Left cardiac atrium (tissue), 4 donors: ENCODE data around the gene PLEKHH2. TPM values are rescaled to one million over a fixed set of nuclear protein-coding genes. Genes with fewer than 3 reads are reported as not detected.
"Not testable (repeated sequence)": the region's sequence is repeated elsewhere in the genome, so short reads cannot be mapped to it uniquely, and the experiment has no call there.

Experiments
- ATAC-seq, 2 donors: fragments of 200-7000 bp; cut with Tn5 transposase; one replicate each; pipeline ENCODE4 v1.9.1; 2020; ENCODE audit warnings: mild to moderate bottlenecking in 2 of 2, moderate library complexity in 2 of 2
- DNase-seq: peaks from one replicate; pipeline ENCODE4 v3.0.0-alpha.2; 2020
- intact Hi-C, 2 donors: fragments of 100-400 bp; cut with DNase I; formaldehyde crosslinking; loops; one replicate each; pipeline versions ENCODE4 v1.14.1 to v1.15.1; 2022 to 2023
- total RNA-seq, 2 donors: library from RNA; stranded (reverse); fragmentation: NEBNext Ultra II Directional; extraction: Animal tissue kit (Norgen Biotek cat#: 25700); gene quantifications; one replicate each; pipeline ENCODE4 v1.2.1, GENCODE V29; 2021
- donor health status: DM: no; HTN: yes; CAD: no.
- donor health status: DM: no; HTN: yes; CAD: no; lungs with severe emphysema.
- donor health status: DM: yes; HTN: yes; CAD: no.
- donor health status: Dilated cardiomyopathy.

PLEKHH2 gene
- total RNA-seq, 2 donors from 2014 or later, result 3.1 to 5.8 TPM

DNA sequence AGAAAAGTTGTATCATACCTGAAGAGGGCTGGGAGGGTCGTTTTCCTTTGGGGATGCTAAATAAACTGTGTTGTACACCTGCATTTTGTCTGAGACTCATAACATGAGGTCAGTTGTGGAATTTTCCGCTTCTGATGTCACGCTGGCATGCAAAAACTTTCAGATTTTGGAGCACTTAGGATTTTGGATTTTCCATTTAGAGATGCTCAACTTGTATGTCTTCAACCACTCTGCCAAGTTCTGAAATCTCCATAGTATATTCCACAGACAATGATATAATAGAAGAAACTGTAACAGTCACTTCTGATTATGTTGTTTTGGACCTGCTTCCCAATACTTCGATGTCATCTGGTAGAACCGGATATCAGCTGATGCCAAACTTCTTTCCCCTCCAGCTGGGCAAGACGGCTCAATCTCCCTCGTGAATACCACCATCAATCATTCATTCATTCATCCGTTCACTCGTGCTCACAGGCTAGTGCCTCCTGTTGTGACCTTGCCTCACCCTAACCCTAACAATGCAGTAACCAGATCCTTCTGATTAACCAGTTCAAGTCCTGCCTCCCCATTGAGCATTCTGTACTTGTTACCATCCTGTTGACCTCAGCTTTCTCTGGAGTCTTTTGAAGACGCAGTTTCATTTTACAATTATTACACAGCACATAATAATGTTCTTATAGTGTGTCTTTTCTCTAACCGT is 5.3 kb upstream of the PLEKHH2 start:
- no peak for DNase-seq
- intact Hi-C loops, result no loop called here
- no peak for ATAC-seq

DNA sequence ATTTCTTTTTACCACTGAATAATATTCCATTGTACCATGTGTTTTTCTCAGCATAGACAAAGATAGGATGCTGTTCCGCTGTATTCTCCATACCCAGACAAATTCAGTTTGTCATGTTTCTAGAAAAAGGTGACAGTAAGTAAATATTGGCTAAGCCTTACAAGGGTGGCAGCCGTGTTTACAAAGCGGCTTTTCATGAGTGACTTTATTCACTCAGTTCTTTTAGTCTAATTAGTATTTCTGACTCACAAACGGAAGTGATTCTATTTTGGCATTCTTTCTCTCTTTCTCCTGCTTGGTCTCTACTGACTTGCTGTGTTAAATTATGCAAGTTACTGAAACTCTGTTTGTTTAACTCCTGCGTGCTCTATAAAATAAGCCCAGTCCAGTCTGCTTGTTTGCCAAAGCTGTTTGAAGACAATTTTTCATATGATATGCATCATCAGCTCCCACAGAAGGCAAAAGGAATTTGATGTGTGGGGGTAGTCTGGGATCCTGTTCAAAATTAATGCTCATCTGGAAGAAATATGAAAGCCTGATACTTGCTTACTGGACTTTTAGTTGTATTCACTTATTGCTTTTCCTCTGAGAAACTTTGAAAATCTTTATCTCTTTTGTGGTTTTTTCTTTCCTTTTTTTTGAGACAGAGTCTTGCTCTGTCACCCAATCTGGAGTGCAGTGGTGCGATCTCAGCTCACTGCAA is 2.3 kb upstream of the PLEKHH2 start:
- DNase-seq (no peak), ATAC-seq (peak in 1 of 2 donors; percentile 56)
- intact Hi-C loops, result no loop called here

DNA sequence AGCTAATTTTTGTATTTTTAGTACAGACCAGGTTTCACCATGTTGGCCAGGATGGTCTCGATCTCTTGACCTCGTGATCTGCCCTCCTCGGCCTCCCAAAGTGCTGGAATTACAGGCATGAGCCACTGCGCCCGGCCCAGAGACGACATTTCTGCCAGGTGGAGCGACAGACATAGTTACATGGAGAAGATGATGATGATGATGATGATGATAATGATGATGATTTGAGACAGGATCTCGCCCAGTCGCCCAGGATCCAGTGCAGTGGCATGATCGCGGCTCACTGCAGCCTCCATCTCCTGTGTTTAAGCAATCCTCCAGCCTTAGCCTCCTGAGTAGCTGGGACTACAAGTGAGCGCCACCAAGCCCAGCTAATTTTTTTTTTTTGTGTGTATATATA is 907 bp upstream of the PLEKHH2 start:
- intact Hi-C loops, ATAC-seq, DNase-seq: not testable (repeated sequence)

DNA sequence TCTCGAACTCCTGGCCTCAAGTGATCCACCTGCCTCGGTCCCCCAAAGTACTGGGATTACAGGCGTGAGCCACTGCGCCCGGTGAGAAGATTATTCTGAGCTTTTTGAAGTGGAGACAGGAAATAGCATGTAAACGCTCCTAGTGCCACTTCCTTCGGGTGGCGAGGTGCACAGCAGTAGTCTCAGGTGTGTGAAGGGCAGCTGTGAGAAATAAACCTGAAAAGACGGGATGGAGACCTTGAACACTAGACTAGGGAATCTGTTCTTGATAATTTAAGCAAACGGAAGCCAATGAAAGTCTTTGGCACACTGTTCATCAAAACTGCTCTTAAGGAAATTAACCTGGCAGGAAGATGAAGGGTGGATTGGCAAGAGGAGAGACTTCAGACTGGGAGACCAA is 439 bp upstream of the PLEKHH2 start:
- ATAC-seq, result no peak
- intact Hi-C loops, result no loop called here
- no peak for DNase-seq

DNA sequence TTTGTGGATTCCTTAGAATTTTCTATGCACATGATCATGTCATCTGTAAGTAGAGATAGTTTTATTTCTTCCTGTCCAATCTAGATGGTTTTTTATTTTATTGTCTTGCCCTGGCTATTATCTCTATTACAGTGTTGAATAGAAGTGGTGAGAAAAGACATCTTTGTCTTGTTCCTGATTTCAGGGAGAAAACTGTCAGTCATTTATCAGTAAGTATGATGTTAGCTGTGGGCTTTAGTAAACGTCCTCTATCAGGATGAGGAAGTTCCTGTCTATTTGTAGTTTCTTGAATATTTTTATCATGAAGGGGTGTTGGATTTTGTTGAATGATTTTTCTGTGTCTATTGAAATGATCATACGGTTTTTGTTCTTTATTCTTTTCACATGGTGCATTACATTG is 5.3 kb downstream of the PLEKHH2 start:
- intact Hi-C loops, result no loop called here
- DNase-seq (no peak), ATAC-seq (no peak)

DNA sequence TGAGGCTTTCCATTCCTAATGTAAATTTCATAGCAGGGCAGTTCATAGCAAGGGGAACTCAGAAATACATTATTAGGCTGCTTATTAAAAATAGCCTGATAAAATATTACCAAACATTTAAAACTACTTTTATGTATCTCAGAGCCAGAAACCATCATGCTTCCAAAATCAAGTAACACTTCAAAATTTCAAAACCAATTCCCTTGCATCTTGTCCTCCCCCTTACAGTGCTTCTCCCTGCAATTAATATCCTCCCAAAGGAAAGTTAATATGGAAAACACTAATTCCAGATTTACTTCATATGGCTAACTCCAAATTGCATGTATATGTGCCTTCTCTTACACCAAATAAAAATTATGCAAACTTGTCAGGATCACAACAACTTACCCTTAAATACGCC is 6.6 kb downstream of the PLEKHH2 start:
- intact Hi-C loops, result no loop called here
- DNase-seq (no peak), ATAC-seq (no peak)

DNA sequence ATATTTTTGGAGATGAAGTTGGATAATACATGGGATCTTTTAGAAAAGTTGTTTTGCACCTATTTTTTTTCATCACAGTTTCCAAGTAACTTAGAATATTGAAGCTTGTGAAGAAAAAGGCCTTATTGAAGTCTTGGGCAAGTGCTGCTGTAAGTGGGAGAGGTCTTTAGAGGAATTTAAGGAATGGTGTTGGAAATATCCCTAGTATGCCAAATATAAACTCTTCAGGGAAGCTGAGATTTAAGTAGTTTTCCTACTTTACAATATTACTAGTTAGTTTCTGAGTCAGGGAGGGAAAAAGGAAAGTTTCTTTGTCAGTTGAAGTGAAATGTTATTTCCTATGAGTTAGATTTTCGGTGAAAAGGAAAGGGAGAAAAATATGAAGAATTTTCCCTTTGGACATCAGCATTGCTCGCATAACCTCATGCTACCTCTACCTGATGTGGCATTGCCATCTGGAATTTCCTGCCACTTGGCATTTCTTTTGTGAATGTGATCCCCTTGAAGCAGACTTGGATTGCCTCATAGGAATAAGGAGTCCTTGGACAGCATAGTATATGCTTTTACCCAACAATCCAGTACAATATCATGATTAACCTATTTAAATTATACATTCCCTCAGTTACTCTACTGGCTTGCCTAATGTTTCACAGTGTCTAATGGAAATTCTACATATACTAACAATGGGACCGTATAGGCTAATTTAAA is 12.1 kb downstream of the PLEKHH2 start:
- DNase-seq (no peak), ATAC-seq (peak in 1 of 2 donors; percentile 38)
- intact Hi-C loops, result no loop called here

DNA sequence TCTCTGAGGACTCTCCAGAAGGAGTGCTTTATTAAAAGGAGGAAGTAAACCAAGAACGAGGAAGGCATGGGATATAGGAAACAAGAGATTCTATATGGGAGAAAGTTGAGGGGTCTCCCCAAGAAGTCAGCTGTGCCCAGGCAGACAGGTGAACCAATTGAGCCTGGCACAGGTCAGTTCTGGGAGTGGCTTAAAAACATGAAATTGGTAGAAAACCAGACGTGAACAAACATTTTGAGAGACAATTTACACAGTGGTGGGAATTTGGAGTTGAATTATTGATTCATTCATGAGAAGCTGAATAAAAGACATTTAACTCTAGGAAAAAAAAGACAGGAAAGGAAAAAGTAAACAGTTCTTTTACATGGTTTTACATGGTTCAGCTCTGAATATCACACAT is 16.4 kb downstream of the PLEKHH2 start:
- DNase-seq (no peak), ATAC-seq (no peak)
- intact Hi-C loops, result no loop called here

DNA sequence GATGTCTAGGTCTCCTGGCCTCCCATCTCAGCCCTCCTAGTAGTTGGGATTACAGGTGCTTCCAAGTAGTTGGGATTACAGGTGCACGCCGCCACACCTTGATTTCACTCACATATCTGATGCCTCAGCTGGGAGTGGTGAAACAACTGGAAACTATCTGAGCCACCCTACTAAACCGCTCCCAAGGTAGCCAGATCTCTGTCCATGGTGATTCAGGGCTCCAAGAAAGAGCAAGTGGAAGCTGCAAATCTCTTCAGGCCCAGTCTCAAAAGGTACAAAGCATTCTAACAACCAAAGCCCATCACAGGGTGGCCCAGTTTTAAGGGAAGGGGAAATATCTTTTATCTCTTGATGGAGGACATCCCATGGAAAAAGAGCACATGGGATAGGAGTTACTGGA is 20.2 kb downstream of the PLEKHH2 start:
- DNase-seq (no peak), ATAC-seq (no peak)
- intact Hi-C loops, result no loop called here

DNA sequence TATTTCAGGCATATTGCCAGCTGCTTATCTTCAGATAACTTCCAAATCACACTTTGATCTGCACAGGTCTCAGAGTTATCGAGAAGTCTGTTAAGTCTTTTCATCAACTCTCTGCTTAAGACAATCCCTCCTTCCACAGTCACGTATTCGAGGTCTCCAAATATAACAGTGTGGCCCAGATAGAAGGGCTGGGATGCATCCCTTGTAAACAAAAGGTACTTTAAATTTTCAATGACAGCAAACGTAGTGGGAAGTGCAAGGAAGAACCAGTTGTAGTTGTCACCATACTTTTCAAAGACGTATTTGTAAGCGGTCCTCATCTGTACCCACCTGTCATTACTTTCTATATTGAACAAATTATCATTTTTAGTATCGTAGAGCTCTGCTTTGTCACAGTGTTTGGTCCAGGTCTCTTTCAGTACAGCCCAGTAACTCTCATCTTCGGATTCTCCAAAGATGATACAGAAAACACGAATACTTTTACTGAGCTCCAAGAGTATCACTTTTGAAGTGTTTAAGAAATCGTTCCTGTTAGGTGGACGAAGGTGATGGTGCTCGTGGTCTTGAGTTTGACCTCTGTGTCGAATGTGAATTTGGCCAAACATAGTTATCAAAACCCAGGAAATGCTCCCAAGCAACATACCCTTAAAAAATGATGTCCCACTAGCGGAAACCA is 38.7 kb downstream of the PLEKHH2 start:
- peak in 1 of 2 donors; percentile 26 for ATAC-seq
- DNase-seq, result no peak
- intact Hi-C loops, result no loop called here

DNA sequence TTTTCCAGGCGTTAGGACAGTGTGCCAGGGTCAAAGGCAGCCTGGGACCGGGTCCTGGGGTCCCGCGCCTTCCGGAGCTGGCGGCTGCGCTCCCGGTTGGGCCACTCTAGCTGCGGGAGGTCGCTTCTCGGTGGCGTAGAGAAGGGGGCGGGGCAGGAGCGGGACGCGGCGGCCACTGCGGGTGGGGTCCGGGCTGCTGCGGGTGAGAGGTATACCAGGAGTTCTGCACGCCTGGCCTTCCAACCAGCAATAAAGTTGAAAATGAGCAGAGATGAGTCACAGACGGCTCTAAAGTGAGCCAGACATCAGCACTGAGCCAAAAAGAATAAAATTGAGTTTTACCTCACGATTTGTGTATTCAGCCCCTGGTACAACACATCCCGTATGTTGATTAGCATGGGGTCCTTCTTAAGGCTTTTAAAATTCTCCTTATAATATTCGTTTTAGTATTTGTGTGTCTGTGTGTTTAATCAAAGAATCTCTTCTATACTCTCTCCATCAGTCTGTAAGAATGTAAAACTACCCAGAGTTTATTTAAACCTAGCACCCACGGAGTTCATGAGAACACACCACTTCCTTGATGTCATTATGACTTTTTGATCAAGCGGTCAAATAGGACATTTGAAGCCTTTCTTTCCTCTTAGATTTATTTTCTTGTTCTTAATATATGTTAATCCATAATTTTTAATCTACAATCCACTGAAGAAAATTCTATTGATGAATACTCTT is 39.4 kb downstream of the PLEKHH2 start, which contains the start of gene C1GALT1C1L:
C1GALT1C1L (minus strand) TSS at position 108 of the 729 bp plus-strand sequence; CDS start at position 1, 107 bp downstream.
- peak; percentile 97 to 98 for ATAC-seq
- DNase-seq, result peak; percentile 71
- intact Hi-C loops, result no loop called here

DNA sequence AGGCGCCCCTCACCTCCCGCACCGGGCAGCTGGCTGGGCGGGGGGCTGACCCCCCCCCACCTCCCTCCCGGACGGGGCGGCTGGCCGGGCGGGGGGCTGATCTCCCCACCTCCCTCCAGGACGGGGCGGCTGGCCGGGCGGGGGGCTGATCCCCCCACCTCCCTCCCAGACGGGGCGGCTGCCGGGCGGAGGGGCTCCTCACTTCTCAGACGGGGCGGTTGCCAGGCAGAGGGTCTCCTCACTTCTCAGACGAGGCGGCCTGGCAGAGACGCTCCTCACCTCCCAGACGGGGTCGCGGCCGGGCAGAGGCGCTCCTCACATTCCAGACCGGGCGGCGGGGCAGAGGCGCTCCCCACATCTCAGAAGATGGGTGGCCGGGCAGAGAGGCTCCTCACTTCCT is 40.7 kb downstream of the PLEKHH2 start:
- intact Hi-C loops, DNase-seq, ATAC-seq: not testable (repeated sequence)

DNA sequence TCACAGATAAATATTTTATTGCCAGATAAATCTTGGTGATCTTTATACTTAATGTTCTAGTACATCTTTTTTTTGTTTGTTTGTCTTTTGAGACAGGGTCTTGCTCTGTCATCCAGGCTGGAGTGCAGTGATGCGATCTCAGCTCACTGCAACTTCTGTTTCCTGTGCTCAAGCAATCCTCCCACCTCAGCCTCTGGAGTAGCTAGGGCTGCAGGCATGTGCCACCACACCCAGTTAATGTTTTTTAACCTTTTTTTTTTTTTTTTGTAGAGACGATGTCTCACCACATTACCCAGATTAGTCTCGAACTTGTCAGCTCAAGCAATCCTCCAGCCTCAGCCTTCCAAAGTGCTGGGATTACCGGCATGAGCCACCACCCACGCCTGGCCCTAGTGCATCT is 48.3 kb downstream of the PLEKHH2 start:
- intact Hi-C loops, result no loop called here
- peak in 1 of 2 donors; percentile 39 for ATAC-seq
- DNase-seq, result no peak

DNA sequence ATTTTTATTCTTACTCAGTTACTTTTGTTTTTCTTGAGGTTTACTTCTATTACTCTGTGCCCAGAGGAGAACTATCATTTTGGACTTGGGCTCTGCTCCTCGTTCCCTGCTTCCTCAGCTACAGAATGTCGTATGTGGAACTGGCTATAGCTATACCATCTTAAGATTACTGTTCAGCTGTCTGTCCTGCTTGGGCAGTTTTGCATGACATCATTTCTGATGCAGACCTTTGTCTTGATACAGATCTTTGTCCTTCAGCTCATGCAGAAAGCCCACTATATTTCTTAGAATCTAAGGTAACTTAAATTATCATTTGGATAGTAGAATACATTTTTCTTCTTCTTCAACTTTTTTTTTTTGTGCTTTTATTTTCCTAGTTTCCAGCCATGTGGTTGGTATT is 52.9 kb downstream of the PLEKHH2 start:
- DNase-seq (no peak), ATAC-seq (no peak)
- intact Hi-C loops, result no loop called here

DNA sequence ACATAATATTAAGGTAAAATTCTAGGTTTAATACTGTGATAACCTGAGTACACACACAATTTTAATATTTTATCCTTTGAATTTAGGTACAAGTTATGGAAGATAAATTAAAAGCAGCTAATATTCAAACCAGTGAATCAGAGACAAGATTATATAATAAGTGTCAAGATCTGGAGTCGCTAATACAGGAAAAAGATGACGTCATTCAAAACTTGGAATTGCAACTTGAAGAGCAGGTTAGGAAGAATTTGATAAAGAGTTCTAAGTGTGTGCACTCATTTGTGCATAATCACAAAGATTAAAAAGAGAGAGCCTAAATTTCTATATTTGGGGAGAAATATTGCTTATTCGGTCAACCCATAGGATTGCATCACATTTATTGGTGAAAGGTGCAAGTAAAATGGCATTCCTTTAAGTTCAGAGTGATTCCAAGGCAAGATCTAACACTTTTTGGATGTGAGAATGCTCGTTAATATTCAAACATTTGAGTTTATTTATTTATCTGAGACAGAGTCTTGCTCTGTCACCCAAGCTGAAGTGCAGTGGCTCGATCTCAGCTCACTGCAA is 55.5 kb downstream of the PLEKHH2 start:
- DNase-seq, result no peak
- intact Hi-C loops, result no loop called here
- no peak for ATAC-seq

DNA sequence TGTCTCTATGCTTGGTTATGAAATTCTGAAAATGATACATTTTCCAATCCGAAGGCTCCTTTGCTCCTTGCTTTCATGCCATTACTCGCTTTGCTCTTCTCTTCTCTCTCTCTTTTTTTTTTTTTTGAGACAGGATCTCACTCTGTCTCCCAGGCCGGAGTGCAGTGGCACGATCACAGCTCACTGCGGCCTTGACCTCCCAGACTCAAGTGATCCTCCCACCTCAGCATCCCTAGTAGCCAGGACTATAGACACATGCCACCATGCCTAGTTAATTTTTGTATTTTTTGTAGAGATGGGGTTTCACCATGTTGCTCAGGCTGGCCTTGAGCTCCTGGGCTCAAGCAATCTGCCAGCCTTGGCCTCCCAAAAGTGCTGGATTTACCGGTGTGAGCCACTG is 61.1 kb downstream of the PLEKHH2 start:
- DNase-seq, ATAC-seq, intact Hi-C loops: not testable (repeated sequence)

DNA sequence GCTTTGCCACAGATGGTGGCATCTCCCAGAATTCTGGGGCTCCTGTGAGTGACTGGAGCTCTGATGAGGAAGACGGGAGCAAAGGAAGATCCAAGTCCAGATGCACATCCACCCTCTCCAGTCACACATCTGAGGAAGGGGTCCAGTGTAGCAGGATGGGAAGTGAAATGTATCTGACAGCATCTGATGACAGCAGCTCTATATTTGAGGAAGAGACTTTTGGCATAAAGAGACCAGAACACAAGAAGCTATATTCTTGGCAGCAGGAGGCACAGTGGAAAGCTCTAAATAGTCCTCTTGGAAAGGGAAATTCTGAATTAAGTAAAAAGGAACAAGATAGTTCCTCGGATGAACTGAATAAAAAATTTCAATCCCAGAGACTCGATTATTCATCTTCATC is 62.7 kb downstream of the PLEKHH2 start:
- DNase-seq (no peak), ATAC-seq (no peak)
- intact Hi-C loops, result no loop called here

DNA sequence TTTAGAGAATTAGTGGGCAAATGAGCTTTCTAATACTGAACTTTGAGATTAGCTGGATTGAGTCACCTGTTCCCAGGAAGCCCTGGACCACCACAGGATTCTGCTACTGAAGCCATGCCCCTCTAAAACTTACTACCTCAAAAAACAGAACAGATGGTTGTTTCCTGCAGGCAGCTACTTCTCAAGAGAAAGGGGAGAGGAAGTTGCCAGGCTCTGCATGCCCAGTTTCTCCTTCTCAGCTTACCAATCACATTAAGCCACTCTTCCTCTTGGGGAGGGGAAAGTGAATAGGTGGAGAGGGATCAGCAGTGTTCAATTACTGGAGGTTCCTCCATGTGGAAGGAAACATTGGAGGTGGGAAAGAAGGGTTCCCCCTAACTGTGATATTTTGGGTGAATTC is 64.1 kb downstream of the PLEKHH2 start:
- intact Hi-C loops, result no loop called here
- ATAC-seq, result no peak

More for the DNA sequence above, 64.1 kb downstream of the PLEKHH2 start:
- no peak for DNase-seq
